SK-N-MC (cell line): ENCODE results near the gene FAM193B.

Experiments used
- EZH2 ChIP-seq: fragments of 200-600 bp; sonication (generic); IDR thresholded peaks from one replicate; pipeline ENCODE4 v1.6.1; 2017; ENCODE audit warnings: antibody characterized with exemption
- POLR2AphosphoS5 ChIP-seq: IDR thresholded peaks from 2 replicates; pipeline ENCODE4 v1.6.1; 2012; ENCODE audit warnings: mild to moderate bottlenecking, low read depth, low read length, borderline replicate concordance

DNA sequence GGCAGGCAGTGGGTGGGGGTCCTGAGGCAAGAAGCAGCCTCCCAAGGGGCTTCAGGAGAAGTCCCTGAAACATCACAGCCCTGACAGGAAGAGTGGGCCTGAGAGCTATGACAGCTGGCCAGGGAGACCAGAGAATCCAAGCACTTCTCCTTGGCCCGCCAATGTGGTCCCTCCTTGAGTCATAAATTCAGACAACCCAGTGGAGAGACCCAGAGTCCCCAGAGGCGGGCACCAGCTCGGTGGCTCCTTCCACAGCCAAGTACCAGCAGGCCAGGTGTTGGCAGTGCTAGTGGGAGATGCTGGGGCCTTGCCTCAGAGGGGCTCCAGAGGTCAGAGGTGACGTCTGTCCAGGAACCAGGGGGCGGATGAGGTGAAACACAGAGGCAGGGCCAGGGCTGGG is 43.2 kb downstream of the FAM193B start:
- no peak for TF ChIP-seq EZH2
- TF ChIP-seq POLR2AphosphoS5, result no peak
